Activated CD8-positive, alpha-beta T cell treated with anti-CD3 and anti-CD28 coated beads, Interleukin-2, amount 10 ng/mL, durations not matched to agents 7 days and 5 days (primary cell): ENCODE data around the gene PXDN. TPM values are rescaled to one million over a fixed set of nuclear protein-coding genes. Genes with fewer than 3 reads are reported as not detected.
"Not testable (repeated sequence)": the region's sequence is repeated elsewhere in the genome, so short reads cannot be mapped to it uniquely, and the experiment has no call there.

ENCODE experiments used
- ATAC-seq: fragments of 150-1000 bp; cut with Tn5 transposase; one replicate; pipeline ENCODE4 v1.10.0; 2021; ENCODE audit warnings: moderate library complexity
- CTCF ChIA-PET: fragments of 350-600 bp; sonication (Branson Sonifier 250); formaldehyde crosslinking; loops from one replicate; lab custom pipeline; 2021; ENCODE audit warnings: antibody characterized with exemption; lab: Charles Lee
- POLR2A ChIA-PET: fragments of 350-600 bp; sonication (Branson Sonifier 250); formaldehyde crosslinking; loops from one replicate; lab custom pipeline; 2021; ENCODE audit warnings: antibody characterized with exemption; lab: Charles Lee
- DNase-seq: peaks from one replicate; pipeline ENCODE4 v3.0.0-alpha.2; 2020
- H3K27ac Mint-ChIP-seq: one replicate; pipeline ENCODE4 v1.8.0; 2021; ENCODE audit warnings: mild to moderate bottlenecking, mixed read lengths
- H3K27me3 Mint-ChIP-seq: one replicate; pipeline ENCODE4 v1.8.0; 2021; ENCODE audit warnings: low read depth, mixed read lengths
- H3K36me3 Mint-ChIP-seq: one replicate; pipeline ENCODE4 v1.8.0; 2021; ENCODE audit warnings: low read depth, mixed read lengths
- H3K4me1 Mint-ChIP-seq: one replicate; pipeline ENCODE4 v1.8.0; 2021; ENCODE audit warnings: low read depth, mixed read lengths
- H3K4me3 Mint-ChIP-seq: one replicate; pipeline ENCODE4 v1.8.0; 2021; ENCODE audit warnings: mild to moderate bottlenecking, mixed read lengths
- H3K9me3 Mint-ChIP-seq: one replicate; pipeline ENCODE4 v1.8.0; 2022; ENCODE audit warnings: mixed read lengths; ENCODE audit not compliant: insufficient read depth
- total RNA-seq, 2 experiments: library from RNA; stranded (reverse); gene quantifications; one replicate each; pipeline ENCODE4 v1.2.3, GENCODE V29; 2021

Gene PXDN
- total RNA-seq, 2 experiments from 2014 or later: 0.26 to 0.92 TPM

- ATAC-seq (no peak), DNase-seq (no peak)
- ChIA-PET POLR2A (no interaction called here), CTCF (no interaction called here)
- Mint-ChIP-seq H3K36me3 (no peaks in the 10 kb centered on the region), H3K27ac (no peak overlapping the region), H3K4me3 (no peak overlapping the region), H3K27me3 (peaks cover 3% of the 10 kb centered on the region), H3K4me1 (no peaks in the 10 kb centered on the region), H3K9me3 (no peaks in the 10 kb centered on the region)
These were observed 8.3 kb downstream of the PXDN start for GRCh38 chr2:1736045-1736444.

DNA sequence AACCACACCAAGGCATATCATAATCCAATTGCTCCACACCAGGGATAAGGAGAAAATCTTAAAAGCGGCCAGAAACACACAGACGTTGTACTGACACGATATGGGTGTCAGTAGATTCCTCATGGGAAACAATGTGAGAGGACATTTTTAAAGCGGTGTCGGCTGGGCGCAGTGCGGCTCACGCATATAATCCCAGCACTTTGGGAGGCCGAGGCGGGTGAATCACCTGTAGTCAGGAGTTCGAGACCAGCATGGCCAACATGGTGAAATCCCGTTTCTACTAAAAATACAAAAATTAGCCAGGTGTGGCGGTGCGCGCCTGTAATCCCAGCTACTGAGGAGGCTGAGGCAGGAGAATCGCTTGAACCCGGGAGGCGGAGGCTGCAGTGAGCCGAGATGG, 11.0 kb downstream of the PXDN start:
- H3K4me1 Mint-ChIP-seq, DNase-seq, H3K36me3 Mint-ChIP-seq, ATAC-seq, H3K9me3 Mint-ChIP-seq, H3K4me3 Mint-ChIP-seq, POLR2A ChIA-PET, H3K27me3 Mint-ChIP-seq, H3K27ac Mint-ChIP-seq: not testable (repeated sequence)
- CTCF ChIA-PET: interaction anchor here (2.1 kb wide), 1 partner anchor 17 kb away, joined by 5 read pairs; no protein-coding TSS in a partner anchor

DNA sequence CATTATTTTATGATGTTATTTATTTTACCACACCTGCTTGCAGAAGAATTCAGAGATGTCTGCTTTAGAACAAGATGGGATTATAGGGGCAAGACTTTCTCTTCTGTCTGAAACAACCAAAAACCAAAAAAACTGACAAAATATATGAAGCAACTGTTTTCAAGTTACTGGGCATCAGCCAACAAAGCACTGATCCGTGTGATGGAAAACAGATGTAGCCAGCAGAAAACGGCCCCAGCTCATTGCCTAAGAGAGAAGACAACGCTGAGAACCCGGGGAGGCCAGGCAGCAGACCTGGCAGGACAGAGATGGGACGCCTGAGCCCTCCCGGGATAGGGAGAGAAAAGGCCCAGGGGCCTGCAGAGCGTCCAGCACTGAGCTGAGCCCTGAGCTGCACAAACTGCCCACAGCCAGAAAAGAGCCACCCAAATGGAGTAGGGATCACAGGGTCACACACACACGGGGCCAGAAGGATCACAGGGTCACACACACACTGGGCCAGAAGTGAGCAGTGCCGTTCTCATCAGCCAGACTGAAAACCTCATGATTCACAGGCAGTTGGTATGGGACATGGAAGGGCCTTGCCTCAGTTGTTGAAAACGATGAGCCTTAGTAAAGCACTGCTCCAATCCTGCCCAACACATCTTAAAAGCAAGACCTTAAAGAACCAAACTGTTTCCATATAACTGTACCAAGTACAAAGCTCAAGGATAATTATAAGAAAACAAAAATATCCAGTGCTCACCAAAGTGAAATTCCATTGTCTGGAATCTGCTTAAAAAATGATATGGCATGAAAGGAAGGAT, 12.1 kb downstream of the PXDN start:
- Mint-ChIP-seq H3K27ac (no peak overlapping the region), H3K4me1 (no peaks in the 10 kb centered on the region), H3K36me3 (no peaks in the 10 kb centered on the region), H3K9me3 (no peaks in the 10 kb centered on the region), H3K4me3 (no peak overlapping the region), H3K27me3 (no peaks in the 10 kb centered on the region)
- ATAC-seq (no peak), DNase-seq (no peak)
- ChIA-PET POLR2A (no interaction called here), CTCF (interaction anchor here (2.1 kb wide), 1 partner anchor 19 kb away, joined by 5 read pairs; no protein-coding TSS in a partner anchor)

DNA sequence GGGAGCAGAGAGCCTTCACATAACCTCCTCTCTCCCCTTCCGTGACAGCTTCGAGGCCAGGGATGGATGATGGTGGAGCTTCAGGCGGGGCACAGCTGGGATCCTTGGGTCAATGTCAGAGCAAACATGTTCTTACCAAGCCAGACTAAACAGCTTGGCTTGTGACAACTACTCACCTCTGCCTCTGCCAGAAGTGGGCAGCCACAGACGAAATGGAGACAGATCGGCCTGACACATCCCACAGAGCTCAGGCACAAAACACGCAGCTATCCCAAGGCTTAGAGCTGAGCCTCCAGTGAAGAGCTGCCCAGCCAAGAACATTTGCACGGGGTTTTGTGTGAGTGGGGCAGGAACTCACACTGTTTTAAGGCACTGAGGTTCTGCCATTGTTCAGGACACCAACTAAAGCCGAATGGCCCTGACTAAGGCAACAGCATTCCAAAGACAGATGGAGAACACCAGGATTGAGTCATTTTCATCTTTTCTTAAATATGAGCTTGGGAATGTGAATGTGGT, 12.8 kb downstream of the PXDN start:
- H3K27ac Mint-ChIP-seq: no peak overlapping the region
- H3K4me3 Mint-ChIP-seq: no peak overlapping the region
- H3K9me3 Mint-ChIP-seq: no peaks in the 10 kb centered on the region
- POLR2A ChIA-PET: no interaction called here
- H3K36me3 Mint-ChIP-seq: no peaks in the 10 kb centered on the region
- DNase-seq: no peak
- no peaks in the 10 kb centered on the region for H3K27me3 Mint-ChIP-seq
- CTCF ChIA-PET: interaction anchor here (1.4 kb wide), 1 partner anchor 19 kb away, joined by 4 read pairs; no protein-coding TSS in a partner anchor
- ATAC-seq: no peak
- no peaks in the 10 kb centered on the region for H3K4me1 Mint-ChIP-seq

GRCh38 chr2:1730015-1730927, 14.0 kb downstream of the PXDN start:
- Mint-ChIP-seq H3K4me3 (no peak overlapping the region), H3K4me1 (no peaks in the 10 kb centered on the region), H3K36me3 (no peaks in the 10 kb centered on the region), H3K27ac (no peak overlapping the region), H3K9me3 (no peaks in the 10 kb centered on the region), H3K27me3 (no peaks in the 10 kb centered on the region)
- ATAC-seq (no peak), DNase-seq (no peak)
- CTCF ChIA-PET: interaction anchor here (1.4 kb wide), 1 partner anchor 21 kb away, joined by 4 read pairs; no protein-coding TSS in a partner anchor
- POLR2A ChIA-PET: no interaction called here

- no peaks in the 10 kb centered on the region for H3K27me3 Mint-ChIP-seq
- H3K4me3 Mint-ChIP-seq: no peak overlapping the region
- H3K27ac Mint-ChIP-seq: no peak overlapping the region
- no peak for ATAC-seq
- DNase-seq: no peak
- no peaks in the 10 kb centered on the region for H3K36me3 Mint-ChIP-seq
- no peaks in the 10 kb centered on the region for H3K4me1 Mint-ChIP-seq
- no peaks in the 10 kb centered on the region for H3K9me3 Mint-ChIP-seq
- ChIA-PET CTCF (no interaction called here), POLR2A (no interaction called here)
These were observed 15.1 kb downstream of the PXDN start for GRCh38 chr2:1729242-1729641.

DNA sequence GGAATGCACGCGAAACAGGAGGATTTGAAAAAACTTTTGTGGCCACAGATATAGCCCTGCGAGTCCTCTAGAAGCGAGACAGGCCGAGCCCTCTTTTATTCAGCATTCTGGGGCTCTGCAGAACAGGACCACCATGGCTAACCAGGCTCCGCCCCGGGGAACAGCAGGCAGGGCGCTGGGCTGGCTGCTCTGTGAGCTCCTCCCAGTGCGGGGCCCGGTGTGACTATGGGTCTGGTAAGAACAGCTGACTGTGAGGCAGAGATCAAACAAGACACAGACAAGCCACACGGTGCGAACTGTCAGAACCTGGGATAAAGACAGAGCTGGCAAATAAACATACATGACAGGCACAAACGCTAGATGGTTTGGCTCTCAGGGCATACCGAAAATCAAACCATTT, 15.5 kb downstream of the PXDN start:
- ATAC-seq (no peak), DNase-seq (no peak)
- H3K36me3 Mint-ChIP-seq: no peaks in the 10 kb centered on the region
- CTCF ChIA-PET: no interaction called here
- H3K4me1 Mint-ChIP-seq: no peaks in the 10 kb centered on the region
- H3K4me3 Mint-ChIP-seq: no peak overlapping the region
- H3K27ac Mint-ChIP-seq: no peak overlapping the region
- POLR2A ChIA-PET: no interaction called here
- H3K9me3 Mint-ChIP-seq: no peaks in the 10 kb centered on the region
- H3K27me3 Mint-ChIP-seq: no peaks in the 10 kb centered on the region

DNA sequence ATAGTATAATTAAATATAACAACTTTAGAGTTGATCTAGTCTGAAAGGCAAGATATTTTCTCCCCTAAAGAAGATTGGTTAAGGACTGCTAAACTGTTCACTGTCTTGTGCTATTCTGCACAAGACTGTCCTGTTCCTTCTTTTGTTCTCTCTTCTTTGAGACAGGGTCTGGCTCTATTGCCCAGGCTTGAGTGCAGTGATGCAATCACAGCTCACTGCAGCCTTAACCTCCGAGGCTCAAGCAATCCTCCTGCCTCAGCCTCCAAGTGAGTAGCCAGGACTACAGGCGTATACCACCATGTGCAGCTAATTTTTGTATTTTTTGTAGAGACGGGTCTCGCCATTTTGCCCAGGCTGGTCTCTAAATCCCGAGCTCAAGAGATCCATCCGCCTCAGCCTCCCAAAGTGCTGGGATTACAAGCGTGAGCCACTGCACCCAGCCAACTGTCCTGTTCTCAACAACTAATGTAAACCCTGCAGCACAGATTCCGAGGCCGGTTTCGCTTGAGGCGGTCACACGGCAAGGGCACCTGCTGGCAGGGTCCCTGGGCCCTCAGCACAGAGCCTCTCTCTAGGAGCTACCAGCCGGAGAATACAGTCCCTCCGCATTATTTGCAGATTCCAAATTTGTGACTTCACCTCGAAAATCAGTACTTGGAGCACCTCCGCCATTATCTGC, 16.4 kb downstream of the PXDN start:
- no peaks in the 10 kb centered on the region for H3K27me3 Mint-ChIP-seq
- no peaks in the 10 kb centered on the region for H3K36me3 Mint-ChIP-seq
- H3K9me3 Mint-ChIP-seq: no peaks in the 10 kb centered on the region
- DNase-seq (no peak), ATAC-seq (no peak)
- H3K4me3 Mint-ChIP-seq: no peak overlapping the region
- ChIA-PET CTCF (no interaction called here), POLR2A (no interaction called here)
- H3K4me1 Mint-ChIP-seq: no peaks in the 10 kb centered on the region
- no peak overlapping the region for H3K27ac Mint-ChIP-seq

GRCh38 chr2:1727101-1727771, 17.1 kb downstream of the PXDN start:
- ATAC-seq (no peak), DNase-seq (peak; percentile 7)
- CTCF ChIA-PET: no interaction called here
- Mint-ChIP-seq H3K36me3 (no peaks in the 10 kb centered on the region), H3K4me3 (no peak overlapping the region), H3K27me3 (no peaks in the 10 kb centered on the region), H3K4me1 (no peaks in the 10 kb centered on the region), H3K9me3 (no peaks in the 10 kb centered on the region), H3K27ac (no peak overlapping the region)
- POLR2A ChIA-PET: no interaction called here

- no peak overlapping the region for H3K4me3 Mint-ChIP-seq
- no peak for ATAC-seq
- ChIA-PET CTCF (no interaction called here), POLR2A (no interaction called here)
- no peaks in the 10 kb centered on the region for H3K4me1 Mint-ChIP-seq
- no peaks in the 10 kb centered on the region for H3K27me3 Mint-ChIP-seq
- no peak for DNase-seq
- H3K27ac Mint-ChIP-seq: no peak overlapping the region
- no peaks in the 10 kb centered on the region for H3K9me3 Mint-ChIP-seq
- H3K36me3 Mint-ChIP-seq: no peaks in the 10 kb centered on the region
These were observed 17.8 kb downstream of the PXDN start for GRCh38 chr2:1726558-1726957.

- H3K27me3 Mint-ChIP-seq, H3K36me3 Mint-ChIP-seq, H3K27ac Mint-ChIP-seq, H3K4me1 Mint-ChIP-seq, H3K9me3 Mint-ChIP-seq, H3K4me3 Mint-ChIP-seq, CTCF ChIA-PET, POLR2A ChIA-PET, DNase-seq, ATAC-seq: not testable (repeated sequence)
These were observed 20.0 kb downstream of the PXDN start for GRCh38 chr2:1724351-1724750.
